Right lobe of liver (tissue), 4 donors: ENCODE measurements around the gene SPATA46.

Experiments
- CTCF ChIP-seq, 4 donors: fragments of 200-600 bp in 3 of 4; fragments of 450-650 bp in 1 of 4; IDR thresholded peaks; one replicate each; pipeline versions ENCODE4 v1.5.1 to v1.8.0; 2016 to 2022; ENCODE audit warnings: antibody characterized with exemption in 4 of 4, mild to moderate bottlenecking in 2 of 4
- POLR2A ChIP-seq: fragments of 450-650 bp; IDR thresholded peaks from one replicate; pipeline ENCODE4 v1.6.1; 2017; ENCODE audit warnings: antibody characterized with exemption, mild to moderate bottlenecking
- donor health status: DM: no; HTN: no; CAD: no.
- donor health status: DM: no; HTN: no; CAD: no.
- donor health status: DM: no; HTN: yes; CAD: no.

GRCh38 chr1:162371611-162372010 is 5.0 kb downstream of the SPATA46 start:
- TF ChIP-seq CTCF (IDR thresholded peaks at IDR 0.05) (no peak), POLR2A (no peak)
